Adipose tissue (tissue), 3 donors: ENCODE measurements around the gene NDST3. TPM values are rescaled to one million over a fixed set of nuclear protein-coding genes. Genes with fewer than 3 reads are reported as not detected.
"Not testable (repeated sequence)": the region's sequence is repeated elsewhere in the genome, so short reads cannot be mapped to it uniquely, and the experiment has no call there.

Experiments
- H3K27ac ChIP-seq: one replicate; pipeline ENCODE4 v1.5.1; 2013; ENCODE audit warnings: low read depth, low read length
- WGBS, 3 donors: extraction: QIAGEN DNeasy Blood & Tissue Kit; methylation state at CpG; one replicate each; pipeline ENCODE4 v1.1.7; 2013; 5-methylcytosine and 5-hydroxymethylcytosine counted together
- polyA plus RNA-seq, 3 donors: library from polyadenylated mRNA; stranded (reverse); fragments of 200-250 nt; gene quantifications; one replicate each; pipeline ENCODE4 v1.2.3, GENCODE V29; 2013
- donor health status: healthy with polysubstance abuse.
- donor health status: Bipolar disorder and iron deficiency.
- donor health status: healthy.

The NDST3 gene
- polyA plus RNA-seq, 3 donors = 0.03 to 0.11 TPM; not detected in 1

GRCh38 chr4:118249890-118250289 is 215.6 kb downstream of the NDST3 start:
- no peak overlapping the region for H3K27ac ChIP-seq
- WGBS, 3 donors = 90 to 96% (median 94%) methylated on average over 3 of the region's 3 CpGs

GRCh38 chr4:118254368-118254767 is 220.1 kb downstream of the NDST3 start:
- H3K27ac ChIP-seq = no peak overlapping the region

GRCh38 chr4:118259111-118259510 is 224.8 kb downstream of the NDST3 start:
- WGBS, 3 donors = 76 to 92% (median 87%) methylated on average over 3 of the region's 3 CpGs
- no peak overlapping the region for H3K27ac ChIP-seq

- 90 to 93% (median 90%) methylated on average over 2 of the region's 2 CpGs for WGBS, 3 donors
- H3K27ac ChIP-seq = no peak overlapping the region
These were observed 226.0 kb downstream of the NDST3 start for GRCh38 chr4:118260309-118260708.

DNA sequence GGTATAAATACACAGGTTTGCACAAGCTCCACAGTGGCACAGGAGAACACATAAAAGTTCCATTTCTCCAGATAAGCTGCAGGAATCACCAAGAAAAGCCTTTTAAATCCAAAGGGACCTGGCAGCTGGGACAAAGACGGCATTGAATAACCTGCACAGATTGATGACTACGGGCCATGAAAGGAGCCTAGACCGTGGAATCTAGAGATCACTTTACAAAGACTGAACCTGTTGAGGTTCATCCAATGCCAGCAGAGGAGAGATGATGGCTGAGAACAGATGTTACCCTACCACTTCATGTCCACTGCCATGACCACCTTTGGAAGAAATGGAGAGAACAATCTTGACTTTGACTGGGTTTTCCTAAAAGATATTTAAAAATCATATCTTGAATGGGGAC is 229.8 kb downstream of the NDST3 start:
- WGBS, 3 donors = 85 to 99% (median 95%) methylated on average over 3 of the region's 3 CpGs
- no peak overlapping the region for H3K27ac ChIP-seq

- WGBS, 3 donors = 15 to 18% (median 15%) methylated on average over 52 to 64 of the region's 64 CpGs
- no peak overlapping the region for H3K27ac ChIP-seq
These were observed 231.2 kb downstream of the NDST3 start for GRCh38 chr4:118265312-118266144.

- H3K27ac ChIP-seq = not testable (repeated sequence)
- WGBS, 3 donors = 73 to 89% (median 87%) methylated on average over 4 of the region's 4 CpGs
These were observed 231.8 kb downstream of the NDST3 start for GRCh38 chr4:118266145-118266496.

GRCh38 chr4:118268780-118269179 is 234.5 kb downstream of the NDST3 start:
- no peak overlapping the region for H3K27ac ChIP-seq
- 64 to 82% (median 77%) methylated on average over 3 of the region's 3 CpGs for WGBS, 3 donors

GRCh38 chr4:118270492-118270891 is 236.2 kb downstream of the NDST3 start:
- H3K27ac ChIP-seq = no peak overlapping the region
- WGBS, 3 donors = 2 to 3% (median 2%) methylated on average over 2 of the region's 2 CpGs

DNA sequence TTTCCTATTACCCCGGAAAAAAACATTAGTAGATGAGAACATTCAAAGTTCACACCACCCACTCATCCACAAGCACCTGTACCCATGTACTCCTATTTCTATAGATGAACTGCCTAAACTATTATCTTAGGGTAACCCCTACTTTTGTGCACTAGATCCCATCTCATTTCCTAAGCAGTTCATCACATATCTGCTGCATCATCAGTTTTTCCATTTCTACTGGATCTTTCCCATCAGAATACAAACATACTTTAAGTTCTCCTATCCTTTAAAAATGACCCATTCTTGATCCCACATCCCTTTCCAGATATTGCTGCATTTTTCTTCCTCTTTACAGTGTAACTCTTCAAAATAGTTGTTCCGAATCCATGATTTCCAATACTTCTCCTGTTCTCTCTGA is 237.5 kb downstream of the NDST3 start:
- WGBS, 3 donors = 88 to 92% (median 92%) methylated on average over 2 of the region's 2 CpGs
- H3K27ac ChIP-seq = no peak overlapping the region

DNA sequence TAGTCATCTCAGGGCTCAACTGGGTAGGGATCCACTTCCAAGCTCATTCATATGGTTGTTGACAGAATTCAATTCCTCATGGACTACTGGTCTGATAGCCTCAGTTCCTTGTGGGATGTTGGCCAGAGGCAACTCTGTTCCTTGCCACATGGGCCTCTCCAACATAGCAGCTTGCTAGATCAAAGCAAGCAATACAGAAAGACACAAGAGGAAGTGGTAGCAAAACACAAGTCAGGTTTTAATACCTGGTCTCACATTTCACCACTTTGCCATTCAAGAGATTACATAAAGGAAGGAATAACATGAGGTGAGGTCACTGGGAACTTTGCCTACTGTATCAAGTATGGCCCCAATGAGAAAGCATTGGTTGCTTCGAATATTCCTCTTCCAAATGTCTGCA is 239.4 kb downstream of the NDST3 start:
- H3K27ac ChIP-seq = no peak overlapping the region
- 74 to 92% (median 86%) methylated on average over 1 of the region's 1 CpG for WGBS, 3 donors

- no peak overlapping the region for H3K27ac ChIP-seq
- 43 to 89% (median 62%) methylated on average over 2 of the region's 2 CpGs for WGBS, 3 donors
These were observed 242.3 kb downstream of the NDST3 start for GRCh38 chr4:118276580-118276979.

DNA sequence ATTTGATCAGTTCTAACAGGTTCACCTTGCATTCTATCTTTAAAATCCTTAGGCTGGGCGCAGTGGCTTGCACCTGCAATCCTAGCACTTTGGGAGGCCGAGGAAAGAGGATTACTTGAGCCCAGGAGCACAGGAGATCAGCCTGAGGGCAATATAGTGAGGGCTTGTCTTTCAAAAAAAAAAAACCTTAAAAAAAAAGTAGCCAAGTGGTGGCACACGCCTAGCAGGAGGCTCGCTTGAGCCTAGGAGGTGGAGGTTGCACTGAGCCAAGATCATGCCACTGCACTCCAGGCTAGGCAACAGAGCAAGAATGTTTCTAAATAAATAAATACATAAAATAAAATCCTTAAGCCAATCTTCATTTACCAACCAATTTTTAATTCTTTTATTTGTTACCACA is 243.0 kb downstream of the NDST3 start:
- WGBS, 3 donors = 79 to 97% (median 90%) methylated on average over 4 of the region's 4 CpGs
- H3K27ac ChIP-seq = no peak overlapping the region

GRCh38 chr4:118278473-118279274 is 244.4 kb downstream of the NDST3 start:
- WGBS, 3 donors = 0 to 1% (median 1%) methylated on average over 53 to 56 of the region's 56 CpGs
- H3K27ac ChIP-seq = no peak overlapping the region

DNA sequence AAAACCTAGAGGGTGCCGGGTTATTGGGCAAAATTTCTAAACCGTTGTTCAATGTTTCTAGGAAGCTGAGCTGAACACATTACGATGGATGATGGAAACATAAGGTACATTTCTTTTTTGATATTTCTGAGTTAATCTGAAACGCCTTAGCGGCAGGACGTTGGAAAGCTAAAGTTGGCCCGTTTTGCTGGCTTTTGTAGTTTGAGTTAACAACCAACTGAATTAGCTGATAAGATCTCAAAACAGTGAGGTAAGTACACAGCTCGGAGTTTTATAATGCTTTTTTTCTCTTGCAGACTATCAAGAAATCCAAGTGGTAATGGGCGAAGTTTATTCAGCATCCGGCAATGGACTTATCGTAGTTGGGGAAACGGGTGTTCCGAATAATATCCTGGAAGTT is 245.0 kb downstream of the NDST3 start:
- H3K27ac ChIP-seq = no peak overlapping the region
- 1 to 4% (median 2%) methylated on average over 13 of the region's 13 CpGs for WGBS, 3 donors

- 15 to 27% (median 27%) methylated on average over 2 of the region's 2 CpGs for WGBS, 3 donors
- no peak overlapping the region for H3K27ac ChIP-seq
These were observed 245.7 kb downstream of the NDST3 start for GRCh38 chr4:118279920-118280432.

DNA sequence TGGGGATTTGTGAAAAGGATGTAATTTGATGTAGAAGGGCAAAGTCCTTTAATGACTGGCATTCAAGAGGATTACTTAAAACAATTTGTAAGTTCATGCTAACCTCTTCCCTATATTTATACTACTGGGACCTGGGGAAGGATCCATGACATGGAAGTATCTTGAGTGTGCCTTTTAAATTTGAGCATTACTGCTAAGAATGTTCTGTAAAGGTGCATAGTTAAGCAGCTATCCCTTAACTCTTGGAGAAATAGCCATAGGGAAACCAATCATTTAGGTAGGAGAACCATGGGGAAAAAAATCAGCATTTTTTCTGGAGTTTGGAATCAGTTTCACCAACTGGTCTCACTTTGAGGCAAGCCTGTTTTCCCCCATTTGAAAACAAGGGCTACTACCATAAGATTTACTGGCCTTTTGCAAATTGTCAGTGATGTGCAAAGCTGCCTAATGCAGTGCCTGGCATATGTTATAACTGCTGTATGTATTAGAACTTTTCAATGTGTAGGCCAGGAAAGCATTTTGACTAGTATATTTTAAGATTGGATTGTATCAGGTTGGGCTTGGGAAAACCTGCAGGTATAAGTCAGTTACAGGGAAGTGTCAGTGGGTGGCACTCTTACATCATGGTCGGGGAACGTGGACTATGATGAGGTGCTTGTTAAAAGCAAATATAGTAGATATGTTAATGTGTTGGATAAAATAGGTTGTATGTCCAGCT is 246.4 kb downstream of the NDST3 start:
- 0 to 11% (median 9%) methylated on average over 2 of the region's 2 CpGs for WGBS, 3 donors
- H3K27ac ChIP-seq = no peak overlapping the region

DNA sequence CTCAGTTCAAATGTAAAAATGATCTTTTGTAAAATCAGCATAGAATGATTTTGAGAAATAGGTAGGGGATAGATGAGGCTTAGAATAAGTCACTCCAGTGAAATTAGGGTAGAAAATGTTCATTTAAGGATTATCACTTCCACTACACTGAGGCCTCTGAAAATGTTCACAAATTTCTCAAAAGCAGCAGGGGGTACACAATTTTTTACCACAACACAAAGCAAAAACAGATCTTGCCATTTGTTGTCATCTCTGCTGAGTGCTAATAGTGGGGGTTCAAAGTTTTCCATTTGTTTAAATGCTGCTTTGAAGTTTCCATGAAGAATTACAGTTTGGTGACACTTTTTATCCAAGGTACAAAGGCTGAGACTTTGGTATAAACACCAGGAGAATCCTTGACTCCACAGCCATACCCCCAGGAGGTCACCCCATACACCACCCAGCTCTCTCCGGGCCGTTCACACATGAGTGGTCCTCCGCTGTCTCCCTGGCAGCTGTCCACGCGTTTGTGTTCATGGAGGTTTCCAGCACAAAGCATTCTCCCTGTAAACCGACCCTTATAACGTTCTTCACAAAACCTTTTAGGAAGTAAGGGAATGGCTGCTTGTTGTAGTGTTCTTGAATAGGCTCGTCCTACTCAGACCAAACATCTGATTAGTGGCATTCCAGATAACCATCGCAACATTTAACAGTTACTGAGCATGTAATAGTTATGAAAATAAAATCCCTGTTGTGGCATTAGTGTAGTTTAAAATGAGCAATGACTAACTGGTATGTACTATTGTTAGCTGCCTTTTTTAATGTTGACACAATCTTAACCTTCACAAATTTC is 247.5 kb downstream of the NDST3 start:
- no peak overlapping the region for H3K27ac ChIP-seq

More for the DNA sequence above, 247.5 kb downstream of the NDST3 start:
- 29 to 62% (median 54%) methylated on average over 9 of the region's 9 CpGs for WGBS, 3 donors
